K562 (cell line): Measurements from ENCODE around the gene HMX3. TPM values are rescaled to one million over a fixed set of nuclear protein-coding genes. Genes with fewer than 3 reads are reported as not detected.

Experiments
- CC2D1A ChIP-seq: fragments of 450-650 bp; IDR thresholded peaks from 2 replicates; pipeline ENCODE4 v1.6.1; 2017; ENCODE audit warnings: mild to moderate bottlenecking
- CREBBP ChIP-seq: IDR thresholded peaks from one replicate; pipeline ENCODE4 v1.6.1; 2012; ENCODE audit warnings: low read depth, mild to moderate bottlenecking, control low read depth, inconsistent platforms, low read length
- CTBP1 ChIP-seq: fragments of 450-650 bp; IDR thresholded peaks from 2 replicates; pipeline ENCODE4 v1.6.1; 2016; ENCODE audit warnings: borderline replicate concordance
- EP400 ChIP-seq: fragments of 450-650 bp; IDR thresholded peaks from 2 replicates; pipeline ENCODE4 v1.6.1; 2017; ENCODE audit warnings: antibody characterized with exemption, mild to moderate bottlenecking, moderate library complexity
- ETV6 ChIP-seq, 3 experiments: fragments of 150-350 bp in 1 of 3; sonication (generic) in 1 of 3; formaldehyde crosslinking in 1 of 3; IDR thresholded peaks; 2 replicates each; pipeline versions ENCODE4 v1.6.1 to v1.8.0; 2014 to 2022; ENCODE audit warnings: borderline replicate concordance in 2 of 3, low read depth in 2 of 3, antibody characterized with exemption in 1 of 3, low read length in 1 of 3, mild to moderate bottlenecking in 1 of 3, missing genetic modification reagents in 1 of 3
- HNRNPL ChIP-seq: fragments of 200-400 bp; formaldehyde crosslinking; IDR thresholded peaks from 2 replicates; pipeline ENCODE4 v1.6.1; 2017; ENCODE audit warnings: low read depth, mild to moderate bottlenecking, low read length
- MBD2 ChIP-seq: sonication (generic); IDR thresholded peaks from 2 replicates; pipeline ENCODE4 v1.6.1; 2016; ENCODE audit warnings: low read depth, borderline replicate concordance
- MCM3 ChIP-seq: fragments of 450-650 bp; IDR thresholded peaks from 2 replicates; pipeline ENCODE4 v1.6.1; 2016
- NCOA6 ChIP-seq: fragments of 450-650 bp; IDR thresholded peaks from 2 replicates; pipeline ENCODE4 v1.6.1; 2017; ENCODE audit warnings: mild to moderate bottlenecking
- PURB ChIP-seq: sonication (generic); formaldehyde crosslinking; IDR thresholded peaks from 2 replicates; pipeline ENCODE4 v1.9.0; 2021; ENCODE audit warnings: low read depth, mild to moderate bottlenecking, missing genetic modification reagents
- SREBF1 ChIP-seq: fragments of 150-350 bp; IDR thresholded peaks from 2 replicates; pipeline ENCODE4 v1.6.1; 2014; ENCODE audit warnings: antibody characterized with exemption, low read depth, low read length, borderline replicate concordance
- STAG1 ChIP-seq: sonication (generic); formaldehyde crosslinking; IDR thresholded peaks from 2 replicates; pipeline ENCODE4 v1.5.0; 2020; ENCODE audit warnings: missing genetic modification reagents, borderline replicate concordance
- STAT6 ChIP-seq: sonication (generic); formaldehyde crosslinking; IDR thresholded peaks from 2 replicates; pipeline ENCODE4 v1.8.1; 2023; ENCODE audit warnings: mild to moderate bottlenecking, missing genetic modification reagents
- TCF3 ChIP-seq: sonication (generic); formaldehyde crosslinking; IDR thresholded peaks from 2 replicates; pipeline ENCODE4 v1.4.0; 2020; ENCODE audit warnings: mild to moderate bottlenecking, missing genetic modification reagents
- ZFP1 ChIP-seq: fragments of 450-650 bp; formaldehyde crosslinking; IDR thresholded peaks from 2 replicates; pipeline ENCODE4 v1.4.0; 2020; ENCODE audit warnings: mild to moderate bottlenecking, mixed read lengths
- ZNF143 ChIP-seq: sonication (generic); formaldehyde crosslinking; IDR thresholded peaks from 2 replicates; pipeline ENCODE4 v1.9.0; 2022; ENCODE audit warnings: mild to moderate bottlenecking, missing genetic modification reagents
- ZNF274 ChIP-seq: IDR thresholded peaks from 2 replicates; pipeline ENCODE4 v1.6.1; 2011; ENCODE audit warnings: low read depth, mild to moderate bottlenecking, low read length, moderate library complexity, borderline replicate concordance
- ZNF639 ChIP-seq, 2 experiments: fragments of 200-800 bp in 1 of 2; sonication (Bioruptor generic) in 1 of 2; sonication (generic) in 1 of 2; formaldehyde crosslinking in 1 of 2; IDR thresholded peaks in 1 of 2; conservative IDR thresholded peaks in 1 of 2; 2 replicates each; pipeline versions ENCODE4 v1.5.0 to v1.6.1; 2016 to 2020; ENCODE audit warnings: missing compliant biosample characterization in 1 of 2, missing genetic modification characterization in 1 of 2, missing genetic modification reagents in 1 of 2
- polyA plus RNA-seq, 8 experiments: library from polyadenylated mRNA; depleted of rRNA in 4 of 8; stranded (reverse) in 5 of 8; unstranded in 3 of 8; fragments of >200 nt; fragmentation: Nextera tagmentation in 2 of 8; fragmentation: Illumina TruSeq in 1 of 8; extraction: Ambion mirVana in 2 of 8; extraction: Trizol in 1 of 8; gene quantifications; 2 replicates each; pipeline versions ENCODE4 v1.2.1 to v1.2.3, GENCODE V29; 2011 to 2014; ENCODE audit warnings: inconsistent platforms in 1 of 8, missing spikeins in 1 of 8
- total RNA-seq, 7 experiments: library from RNA; depleted of rRNA in 6 of 7; stranded (reverse); fragments of >200 nt in 6 of 7; fragmentation: Illumina TruSeq in 2 of 7; extraction: Trizol in 2 of 7; gene quantifications; 2 replicates each; pipeline versions ENCODE4 v1.2.1 to v1.2.3, GENCODE V29; 2011 to 2021; ENCODE audit warnings: low replicate concordance in 1 of 7
- TF ChIP-seq, protein P1 (sequence below), 2 experiments: fragments of 450-650 bp in 1 of 2; sonication (generic) in 1 of 2; formaldehyde crosslinking in 1 of 2; IDR thresholded peaks in 1 of 2; conservative IDR thresholded peaks in 1 of 2; 2 replicates each; pipeline versions ENCODE4 v1.6.1 to v1.8.1; 2016 to 2023; ENCODE audit warnings: mild to moderate bottlenecking in 2 of 2, moderate library complexity in 2 of 2, inconsistent platforms in 1 of 2, missing genetic modification reagents in 1 of 2
- TF ChIP-seq, protein P2 (sequence below): IDR thresholded peaks from 2 replicates; pipeline ENCODE4 v1.6.1; 2012; ENCODE audit warnings: low read depth, low read length, improper control_type of control experiment, borderline replicate concordance

HMX3 gene
- total and polyA plus RNA-seq, 9 of the 15 experiments (the other 6 are each of a cell fraction or from before 2014, with no cell fraction given) = 0.55 to 43.5 (median 7.4) TPM; not detected in 2

GRCh38 chr10:123135415-123136141, at the start of gene HMX3 (continued):
- TF ChIP-seq TCF3 (CRISPR knock-in tag) = no peak
- TF ChIP-seq, protein P1, sequence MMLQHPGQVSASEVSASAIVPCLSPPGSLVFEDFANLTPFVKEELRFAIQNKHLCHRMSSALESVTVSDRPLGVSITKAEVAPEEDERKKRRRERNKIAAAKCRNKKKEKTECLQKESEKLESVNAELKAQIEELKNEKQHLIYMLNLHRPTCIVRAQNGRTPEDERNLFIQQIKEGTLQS (IDR thresholded peaks at IDR 0.05) = peak; percentile 57; the same call in 1 of the 2 replicates
- TF ChIP-seq, protein P1 (CRISPR knock-in tag; conservative IDR thresholded peaks at IDR 0.05) = no peak
- TF ChIP-seq EP400 = peak; percentile 58
- TF ChIP-seq ZNF274 = no peak
- peak; percentile 75; the same call in 1 of the 2 replicates for TF ChIP-seq CTBP1
- TF ChIP-seq, protein P2, sequence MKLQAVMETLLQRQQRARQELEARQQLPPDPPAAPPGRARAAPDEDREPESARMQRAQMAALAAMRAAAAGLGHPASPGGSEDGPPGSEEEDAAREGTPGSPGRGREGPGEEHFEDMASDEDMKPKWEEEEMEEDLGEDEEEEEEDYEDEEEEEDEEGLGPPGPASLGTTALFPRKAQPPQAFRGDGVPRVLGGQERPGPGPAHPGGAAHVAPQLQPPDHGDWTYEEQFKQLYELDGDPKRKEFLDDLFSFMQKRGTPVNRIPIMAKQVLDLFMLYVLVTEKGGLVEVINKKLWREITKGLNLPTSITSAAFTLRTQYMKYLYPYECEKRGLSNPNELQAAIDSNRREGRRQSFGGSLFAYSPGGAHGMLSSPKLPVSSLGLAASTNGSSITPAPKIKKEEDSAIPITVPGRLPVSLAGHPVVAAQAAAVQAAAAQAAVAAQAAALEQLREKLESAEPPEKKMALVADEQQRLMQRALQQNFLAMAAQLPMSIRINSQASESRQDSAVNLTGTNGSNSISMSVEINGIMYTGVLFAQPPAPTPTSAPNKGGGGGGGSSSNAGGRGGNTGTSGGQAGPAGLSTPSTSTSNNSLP = 0 out of 2 replicates have a peak, but pooled peaks have one; percentile 17
- no peak for TF ChIP-seq STAT6 (CRISPR knock-in tag)
- no peak for TF ChIP-seq STAG1 (CRISPR knock-in tag)
- TF ChIP-seq HNRNPL = no peak
- no peak for TF ChIP-seq CREBBP
- TF ChIP-seq NCOA6 = no peak
- TF ChIP-seq PURB = no peak
- TF ChIP-seq ZNF143 (CRISPR knock-in tag) = no peak
- 0 out of 2 replicates have a peak, but pooled peaks have one; percentile 12 for TF ChIP-seq MBD2
- TF ChIP-seq SREBF1 = no peak
- no peak for TF ChIP-seq MCM3
- TF ChIP-seq CC2D1A = no peak
- peak in 1 of 2 experiments; percentile 96; a peak in 2 of 4 replicates for TF ChIP-seq ZNF639 (CRISPR knock-in tag; conservative IDR thresholded peaks at IDR 0.05 in 1 of 2, IDR thresholded peaks at IDR 0.05 in 1 of 2)
- no peak for TF ChIP-seq ZFP1
- TF ChIP-seq ETV6 (IDR thresholded peaks at IDR 0.05; ENCODE audit: borderline replicate concordance in 1 of 2, low read depth in 2 of 2, low read length in 1 of 2) = no peak
- TF ChIP-seq ETV6 (CRISPR knock-in tag; IDR thresholded peaks at IDR 0.05; ENCODE audit: borderline replicate concordance) = no peak
